ENCODE data around the gene SKIC2. TPM values are rescaled to one million over a fixed set of nuclear protein-coding genes. Genes with fewer than 3 reads are reported as not detected.
"Not testable (repeated sequence)": the region's sequence is repeated elsewhere in the genome, so short reads cannot be mapped to it uniquely, and the experiment has no call there.

SKIC2 gene
- polyA plus RNA-seq, 1 donor, result 52.6 TPM

GRCh38 chr6:31978831-31979230 lies 19.9 kb downstream of the SKIC2 start:
- no peak for DNase-seq
- WGBS (ENCODE audit: insufficient coverage, low lambda C conversion rate), result 70% methylated on average over 2 of the region's 5 CpGs

DNA sequence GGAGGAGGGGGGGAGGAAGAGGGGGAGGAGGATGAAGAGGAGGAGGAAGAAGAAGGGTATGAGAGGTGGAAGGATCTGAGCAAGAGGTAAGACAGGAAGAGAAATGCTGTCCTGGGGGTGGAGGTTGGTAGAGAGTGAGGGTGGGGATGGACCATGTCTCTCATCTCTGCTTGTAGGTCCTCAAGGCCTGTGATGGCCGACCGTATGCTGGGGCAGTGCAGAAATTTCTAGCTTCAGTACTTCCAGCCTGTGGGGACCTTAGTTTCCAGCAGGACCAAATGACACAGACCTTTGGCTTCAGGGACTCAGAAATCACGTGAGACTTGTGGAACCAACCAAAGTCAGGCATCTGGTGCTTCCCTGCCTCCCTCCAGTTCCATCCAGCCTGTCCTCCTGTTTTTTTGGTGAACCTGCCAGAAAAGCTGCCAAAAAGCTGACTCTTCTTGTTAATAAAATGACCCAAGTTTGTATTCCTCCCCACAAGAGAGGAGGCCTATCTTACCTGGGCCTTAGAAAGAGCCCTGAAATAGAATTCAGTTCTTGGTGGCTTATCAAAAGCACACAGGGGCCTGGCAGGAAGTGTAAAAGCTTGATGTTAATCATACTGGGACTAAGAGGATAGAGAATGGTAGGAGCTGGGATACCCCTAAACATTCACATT lies 20.4 kb downstream of the SKIC2 start:
- Histone ChIP-seq H3K4me3 (ENCODE audit: low read length) (no peak overlapping the region), H3K9me3 (ENCODE audit: control insufficient read depth, low read depth, low read length) (peaks cover 12% of the 10 kb centered on the region), H3K27me3 (ENCODE audit: control insufficient read depth, insufficient read depth, low read length) (no peaks in the 10 kb centered on the region), H3K36me3 (ENCODE audit: control insufficient read depth, insufficient read depth, low read length) (peaks cover 15% of the 10 kb centered on the region), H3K4me1 (ENCODE audit: control insufficient read depth, insufficient read depth, low read length) (no peaks in the 10 kb centered on the region), H3K27ac (ENCODE audit: low read length) (no peak overlapping the region)
- whole genome bisulfite sequencing (ENCODE audit: insufficient coverage, low lambda C conversion rate), result no CpG with 5 or more reads among the region's 3 CpGs
- no peak for DNase-seq

More at GRCh38 chr6:31978831-31979230, 19.9 kb downstream of the SKIC2 start:
- Histone ChIP-seq H3K27ac (ENCODE audit: low read length) (no peak overlapping the region), H3K9me3 (ENCODE audit: control insufficient read depth, low read depth, low read length) (peaks cover 12% of the 10 kb centered on the region), H3K36me3 (ENCODE audit: control insufficient read depth, insufficient read depth, low read length) (peaks cover 15% of the 10 kb centered on the region), H3K4me3 (ENCODE audit: low read length) (no peak overlapping the region), H3K27me3 (ENCODE audit: control insufficient read depth, insufficient read depth, low read length) (no peaks in the 10 kb centered on the region), H3K4me1 (ENCODE audit: control insufficient read depth, insufficient read depth, low read length) (no peaks in the 10 kb centered on the region)

DNA sequence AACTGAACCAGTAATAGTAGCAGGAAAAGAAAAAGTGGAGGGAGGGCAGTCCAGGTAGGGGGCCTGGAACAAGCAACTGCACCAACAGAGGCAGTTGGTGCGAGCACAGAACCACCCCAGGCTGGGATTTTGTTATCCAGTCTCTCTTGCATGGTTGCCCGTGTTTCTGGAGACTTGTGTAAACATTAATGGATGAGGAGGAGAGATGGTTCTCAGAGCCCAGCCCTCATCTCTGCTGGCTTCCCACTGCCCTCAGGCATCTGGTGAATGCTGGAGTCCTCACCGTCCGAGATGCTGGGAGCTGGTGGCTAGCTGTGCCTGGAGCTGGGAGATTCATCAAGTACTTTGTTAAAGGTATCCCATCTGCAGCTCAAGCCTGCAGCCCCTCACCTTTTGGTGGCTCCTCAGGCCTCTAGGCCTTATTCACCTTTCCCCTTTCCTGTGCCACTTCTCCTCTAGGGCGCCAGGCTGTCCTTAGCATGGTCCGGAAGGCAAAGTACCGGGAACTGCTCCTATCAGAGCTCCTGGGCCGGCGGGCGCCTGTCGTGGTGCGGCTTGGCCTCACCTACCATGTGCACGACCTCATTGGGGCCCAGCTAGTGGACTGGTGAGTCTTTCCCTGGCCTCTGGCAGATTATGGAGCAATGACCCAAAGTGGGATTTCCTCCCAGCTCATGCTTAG lies 21.4 kb downstream of the SKIC2 start:
- WGBS (ENCODE audit: insufficient coverage, low lambda C conversion rate), result no CpG with 5 or more reads among the region's 13 CpGs
- not testable (repeated sequence) for DNase-seq; H3K27ac ChIP-seq (ENCODE audit: low read length)

GRCh38 chr6:31980998-31981397 lies 22.0 kb downstream of the SKIC2 start:
- not testable (repeated sequence) for H3K27me3 ChIP-seq (ENCODE audit: control insufficient read depth, insufficient read depth, low read length); H3K4me1 ChIP-seq (ENCODE audit: control insufficient read depth, insufficient read depth, low read length); DNase-seq; H3K4me3 ChIP-seq (ENCODE audit: low read length); H3K27ac ChIP-seq (ENCODE audit: low read length)
- H3K9me3 ChIP-seq (ENCODE audit: control insufficient read depth, low read depth, low read length), result peaks cover 11% of the 10 kb centered on the region
- peaks cover 15% of the 10 kb centered on the region for H3K36me3 ChIP-seq (ENCODE audit: control insufficient read depth, insufficient read depth, low read length)
- WGBS (ENCODE audit: insufficient coverage, low lambda C conversion rate), result no CpG with 5 or more reads among the region's 5 CpGs

More for the DNA sequence above, 21.4 kb downstream of the SKIC2 start:
- H3K27me3 ChIP-seq (ENCODE audit: control insufficient read depth, insufficient read depth, low read length); H3K4me3 ChIP-seq (ENCODE audit: low read length); H3K4me1 ChIP-seq (ENCODE audit: control insufficient read depth, insufficient read depth, low read length): not testable (repeated sequence)
- Histone ChIP-seq H3K36me3 (ENCODE audit: control insufficient read depth, insufficient read depth, low read length) (peaks cover 15% of the 10 kb centered on the region), H3K9me3 (ENCODE audit: control insufficient read depth, low read depth, low read length) (peaks cover 12% of the 10 kb centered on the region)

- DNase-seq; H3K27ac ChIP-seq (ENCODE audit: low read length); H3K4me3 ChIP-seq (ENCODE audit: low read length); H3K4me1 ChIP-seq (ENCODE audit: control insufficient read depth, insufficient read depth, low read length); H3K9me3 ChIP-seq (ENCODE audit: control insufficient read depth, low read depth, low read length); H3K27me3 ChIP-seq (ENCODE audit: control insufficient read depth, insufficient read depth, low read length): not testable (repeated sequence)
- no CpG with 5 or more reads among the region's 7 CpGs for WGBS (ENCODE audit: insufficient coverage, low lambda C conversion rate)
- peaks cover 15% of the 10 kb centered on the region for H3K36me3 ChIP-seq (ENCODE audit: control insufficient read depth, insufficient read depth, low read length)
These were observed 22.8 kb downstream of the SKIC2 start, which contains the start of gene C4A for GRCh38 chr6:31981744-31982143. TSS of gene C4A (plus strand) at chr6:31982057. CDS start at chr6:31982108, 51 bp downstream.

DNA sequence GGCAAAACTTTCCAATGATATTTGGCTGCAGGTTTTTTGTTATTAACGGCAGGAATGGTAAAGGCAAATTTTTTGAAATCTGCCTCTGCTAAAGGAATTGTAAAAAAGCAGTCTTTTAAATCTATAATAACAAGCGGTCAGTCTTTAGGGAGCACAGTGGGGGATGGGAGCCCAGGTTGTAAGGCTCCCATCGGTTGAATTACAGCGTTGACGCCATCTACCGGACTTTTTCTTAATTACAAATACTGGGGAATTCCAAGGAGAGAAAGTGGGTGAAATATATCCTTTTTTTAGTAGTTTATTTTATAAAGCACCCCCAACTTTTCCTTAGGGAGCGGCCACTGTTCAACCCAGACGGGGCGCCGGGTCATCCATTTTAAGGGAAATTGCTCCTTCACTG lies 30.4 kb downstream of the SKIC2 start:
- not testable (repeated sequence) for DNase-seq; H3K27me3 ChIP-seq (ENCODE audit: control insufficient read depth, insufficient read depth, low read length); H3K4me3 ChIP-seq (ENCODE audit: low read length); H3K36me3 ChIP-seq (ENCODE audit: control insufficient read depth, insufficient read depth, low read length); H3K9me3 ChIP-seq (ENCODE audit: control insufficient read depth, low read depth, low read length); H3K27ac ChIP-seq (ENCODE audit: low read length); H3K4me1 ChIP-seq (ENCODE audit: control insufficient read depth, insufficient read depth, low read length)
- whole genome bisulfite sequencing (ENCODE audit: insufficient coverage, low lambda C conversion rate), result no CpG with 5 or more reads among the region's 10 CpGs

- H3K4me3 ChIP-seq (ENCODE audit: low read length); H3K9me3 ChIP-seq (ENCODE audit: control insufficient read depth, low read depth, low read length); H3K4me1 ChIP-seq (ENCODE audit: control insufficient read depth, insufficient read depth, low read length); H3K27me3 ChIP-seq (ENCODE audit: control insufficient read depth, insufficient read depth, low read length); DNase-seq; H3K27ac ChIP-seq (ENCODE audit: low read length); H3K36me3 ChIP-seq (ENCODE audit: control insufficient read depth, insufficient read depth, low read length): not testable (repeated sequence)
- WGBS (ENCODE audit: insufficient coverage, low lambda C conversion rate), result no CpG with 5 or more reads among the region's 14 CpGs
These were observed 35.4 kb downstream of the SKIC2 start for GRCh38 chr6:31994421-31994820.

- H3K27ac ChIP-seq (ENCODE audit: low read length); DNase-seq; H3K27me3 ChIP-seq (ENCODE audit: control insufficient read depth, insufficient read depth, low read length); H3K36me3 ChIP-seq (ENCODE audit: control insufficient read depth, insufficient read depth, low read length); H3K4me3 ChIP-seq (ENCODE audit: low read length); H3K9me3 ChIP-seq (ENCODE audit: control insufficient read depth, low read depth, low read length); H3K4me1 ChIP-seq (ENCODE audit: control insufficient read depth, insufficient read depth, low read length): not testable (repeated sequence)
- no CpG with 5 or more reads among the region's 6 CpGs for WGBS (ENCODE audit: insufficient coverage, low lambda C conversion rate)
These were observed 37.4 kb downstream of the SKIC2 start for GRCh38 chr6:31996385-31996784.

GRCh38 chr6:32002546-32003268 lies 43.7 kb downstream of the SKIC2 start:
- WGBS (ENCODE audit: insufficient coverage, low lambda C conversion rate), result no CpG with 5 or more reads among the region's 15 CpGs

DNA sequence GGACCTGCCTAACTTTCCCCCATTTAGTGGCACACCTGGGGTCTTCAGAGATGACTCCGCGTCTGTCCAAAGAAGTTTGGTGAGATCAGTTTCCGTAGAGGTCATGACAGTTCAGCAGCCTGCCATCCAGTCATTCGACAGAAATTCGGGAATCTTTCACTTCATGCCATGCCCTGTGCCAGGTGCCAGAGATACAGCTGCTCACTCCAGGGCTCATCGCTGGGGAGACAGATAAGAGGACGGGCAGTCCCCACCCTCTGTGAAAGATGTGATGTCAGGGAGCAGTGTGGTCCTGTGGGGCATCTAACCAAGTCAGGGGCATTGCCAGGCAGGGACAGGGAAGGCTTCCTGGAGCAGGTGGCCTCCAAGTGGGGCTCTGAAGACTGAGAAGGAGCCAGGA lies 44.3 kb downstream of the SKIC2 start:
- DNase-seq, result not testable (repeated sequence)

More at GRCh38 chr6:32002546-32003268, 43.7 kb downstream of the SKIC2 start:
- H3K36me3 ChIP-seq (ENCODE audit: control insufficient read depth, insufficient read depth, low read length); H3K9me3 ChIP-seq (ENCODE audit: control insufficient read depth, low read depth, low read length); H3K4me3 ChIP-seq (ENCODE audit: low read length); DNase-seq; H3K27me3 ChIP-seq (ENCODE audit: control insufficient read depth, insufficient read depth, low read length); H3K4me1 ChIP-seq (ENCODE audit: control insufficient read depth, insufficient read depth, low read length); H3K27ac ChIP-seq (ENCODE audit: low read length): not testable (repeated sequence)

More for the DNA sequence above, 44.3 kb downstream of the SKIC2 start:
- not testable (repeated sequence) for H3K4me1 ChIP-seq (ENCODE audit: control insufficient read depth, insufficient read depth, low read length); H3K9me3 ChIP-seq (ENCODE audit: control insufficient read depth, low read depth, low read length); H3K4me3 ChIP-seq (ENCODE audit: low read length); H3K36me3 ChIP-seq (ENCODE audit: control insufficient read depth, insufficient read depth, low read length); H3K27me3 ChIP-seq (ENCODE audit: control insufficient read depth, insufficient read depth, low read length); H3K27ac ChIP-seq (ENCODE audit: low read length)
- no CpG with 5 or more reads among the region's 7 CpGs for WGBS (ENCODE audit: insufficient coverage, low lambda C conversion rate)

Measured in large intestine (tissue), 3 donors.